Endothelial cell of umbilical vein (primary cell): ENCODE measurements around the gene IGFBP1. TPM values are rescaled to one million over a fixed set of nuclear protein-coding genes. Genes with fewer than 3 reads are reported as not detected.
"Not testable (repeated sequence)": the region's sequence is repeated elsewhere in the genome, so short reads cannot be mapped to it uniquely, and the experiment has no call there.

Experiments used
- Bru-seq: library from RNA; stranded (reverse); fragments of 400-500 nt; gene quantifications from one replicate; lab custom pipeline; 2021; lab: Mats Ljungman, UMichigan
- BruChase-seq, 2 experiments: library from RNA; stranded (reverse); fragments of 400-500 nt; gene quantifications; one replicate each; lab custom pipeline; 2021; lab: Mats Ljungman, UMichigan
- BruUV-seq: library from RNA; stranded (reverse); fragments of 400-500 nt; replicated peaks from 2 replicates; lab custom pipeline; 2021; lab: Mats Ljungman, UMichigan
- CTCF ChIA-PET: fragments of 300-600, 350-600 bp; sonication (Branson Sonifier 250); formaldehyde crosslinking; loops from one replicate; lab custom pipeline; 2021; ENCODE audit warnings: antibody characterized with exemption, inconsistent platforms; lab: Charles Lee
- POLR2A ChIA-PET: fragments of 300-600, 350-600 bp; sonication (Branson Sonifier 250); formaldehyde crosslinking; loops from one replicate; lab custom pipeline; 2021; ENCODE audit warnings: antibody characterized with exemption, inconsistent platforms; lab: Charles Lee
- DNase-seq: peaks from one replicate; pipeline ENCODE4 v3.0.0-alpha.2; 2011; ENCODE audit warnings: low read depth, low spot score
- FAIRE-seq: peaks from 2 replicates; lab custom pipeline; 2011; peaks lifted over from hg19 to GRCh38; lab: Jason Lieb, UNC
- H2AFZ ChIP-seq: 2 replicates; pipeline ENCODE4 v1.6.0; 2012; ENCODE audit warnings: low read depth, low read length, control low read depth, inconsistent platforms
- H3K27ac ChIP-seq: 2 replicates; pipeline ENCODE4 v1.5.1; 2011; ENCODE audit warnings: low read depth, mild to moderate bottlenecking, control low read depth, low read length, moderate library complexity; ENCODE audit not compliant: insufficient read depth
- H3K27me3 ChIP-seq, 2 experiments: 2 replicates each; pipeline versions ENCODE4 v1.6.0 to v1.6.1; 2011; ENCODE audit warnings: low read length in 2 of 2, mixed read lengths in 1 of 2; ENCODE audit not compliant: control insufficient read depth in 2 of 2, insufficient read depth in 2 of 2
- H3K36me3 ChIP-seq, 2 experiments: 2 replicates in 1 of 2; 3 replicates in 1 of 2; pipeline ENCODE4 v1.5.1; 2011; ENCODE audit warnings: low read length in 2 of 2, mild to moderate bottlenecking in 1 of 2, moderate library complexity in 1 of 2; ENCODE audit not compliant: control insufficient read depth in 2 of 2, insufficient read depth in 2 of 2; ENCODE audit errors: extremely low read depth in 1 of 2
- H3K4me1 ChIP-seq: 3 replicates; pipeline ENCODE4 v1.5.1; 2011; ENCODE audit warnings: mild to moderate bottlenecking, low read length; ENCODE audit not compliant: control insufficient read depth, insufficient read depth; ENCODE audit errors: extremely low read depth
- H3K4me2 ChIP-seq: 2 replicates; pipeline ENCODE4 v1.6.1; 2011; ENCODE audit warnings: low read length, control low read depth, mixed read lengths; ENCODE audit not compliant: insufficient read depth
- H3K4me3 ChIP-seq, 3 experiments: fragments of 200-600 bp in 1 of 3; sonication (generic), shearing (Covaris generic) in 1 of 3; replicated peaks in 1 of 3; 2 replicates each; pipeline ENCODE4 v1.5.1; 2011 to 2016; ENCODE audit warnings: control low read depth in 3 of 3, low read length in 3 of 3, mild to moderate bottlenecking in 2 of 3, inconsistent platforms in 1 of 3, low read depth in 1 of 3, moderate library complexity in 1 of 3; ENCODE audit not compliant: insufficient read depth in 1 of 3
- H3K79me2 ChIP-seq: 2 replicates; pipeline ENCODE4 v1.6.0; 2012; ENCODE audit warnings: low read length, inconsistent platforms; ENCODE audit not compliant: control insufficient read depth, insufficient read depth
- H3K9ac ChIP-seq: replicated peaks from 2 replicates; pipeline ENCODE3; 2011; ENCODE audit warnings: low read length, control low read depth; ENCODE audit not compliant: insufficient read depth; ENCODE audit errors: extremely low read depth
- H3K9me1 ChIP-seq: replicated peaks from 3 replicates; pipeline ENCODE4 v1.6.0; 2011; ENCODE audit warnings: mild to moderate bottlenecking, low read length; ENCODE audit not compliant: control insufficient read depth, insufficient read depth; ENCODE audit errors: extremely low read depth
- H3K9me3 ChIP-seq: replicated peaks from 2 replicates; pipeline ENCODE4 v1.5.1; 2012; ENCODE audit warnings: low read length, inconsistent platforms; ENCODE audit not compliant: control insufficient read depth, insufficient read depth
- H4K20me1 ChIP-seq: replicated peaks from 2 replicates; pipeline ENCODE3; 2011; ENCODE audit warnings: mild to moderate bottlenecking, low read length; ENCODE audit not compliant: control insufficient read depth, insufficient read depth; ENCODE audit errors: extremely low read depth
- EZH2 ChIP-seq: IDR thresholded peaks from 2 replicates; pipeline ENCODE4 v1.6.1; 2012; ENCODE audit warnings: borderline replicate concordance, low read depth, mild to moderate bottlenecking, moderate library complexity, low read length, inconsistent platforms; ENCODE audit not compliant: severe bottlenecking
- FOS ChIP-seq: IDR thresholded peaks from 2 replicates; pipeline ENCODE4 v1.6.1; 2011; ENCODE audit warnings: mild to moderate bottlenecking, low read length, moderate library complexity, borderline replicate concordance; ENCODE audit not compliant: insufficient read depth
- GATA2 ChIP-seq: IDR thresholded peaks from 2 replicates; pipeline ENCODE4 v1.7.0; 2011; ENCODE audit warnings: low read depth, mild to moderate bottlenecking, moderate library complexity, mixed read lengths, low read length; ENCODE audit not compliant: insufficient read length, insufficient read depth
- JUN ChIP-seq: IDR thresholded peaks from 2 replicates; pipeline ENCODE4 v1.6.1; 2011; ENCODE audit warnings: borderline replicate concordance, low read depth; ENCODE audit not compliant: insufficient read length, insufficient read depth
- MYC ChIP-seq: IDR thresholded peaks from one replicate; pipeline ENCODE4 v1.6.1; 2011; ENCODE audit warnings: mild to moderate bottlenecking, low read depth, low read length
- POLR2A ChIP-seq: IDR thresholded peaks from 2 replicates; pipeline ENCODE4 v1.6.1; 2012; ENCODE audit warnings: low read depth, mild to moderate bottlenecking, control low read depth, low read length
- POLR2AphosphoS5 ChIP-seq: IDR thresholded peaks from 2 replicates; pipeline ENCODE4 v1.6.1; 2012; ENCODE audit warnings: low read depth, mild to moderate bottlenecking, control low read depth, low read length, moderate library complexity; ENCODE audit not compliant: insufficient read depth
- dilution Hi-C: fragments of 300-500 bp; cut with MboI; formaldehyde crosslinking; loops from one replicate; pipeline ENCODE4 v1.15.0; 2019; ENCODE audit warnings: low sequenced_read_pairs; ENCODE audit not compliant: extremely low pct_ligation_motif_present
- intact Hi-C: fragments of 100-400 bp; cut with micrococcal nuclease; formaldehyde crosslinking; loops from one replicate; pipeline ENCODE4 v1.10.0; 2022
- long read RNA-seq: library from polyadenylated mRNA; stranded (forward); transcript quantifications from one replicate; pipeline ENCODE4 v2.0.0, GENCODE V29; 2021
- polyA minus RNA-seq, 3 experiments: library from RNA; depleted of rRNA, polyadenylated mRNA; stranded (reverse); fragments of >200 nt; gene quantifications; 1 replicate in 1 of 3; 2 replicates in 2 of 3; pipeline ENCODE4 v1.2.3, GENCODE V29; 2011
- polyA plus RNA-seq, 4 experiments: library from polyadenylated mRNA; depleted of rRNA in 3 of 4; stranded (reverse) in 3 of 4; unstranded in 1 of 4; fragments of >200 nt; gene quantifications; 2 replicates each; pipeline versions ENCODE4 v1.2.1 to v1.2.3, GENCODE V29; 2011 to 2012; ENCODE audit warnings: missing spikeins in 1 of 4
- total RNA-seq: library from RNA; stranded (reverse); gene quantifications from 2 replicates; pipeline ENCODE4 v1.2.3, GENCODE V29; 2021
- TF ChIP-seq, protein P1 (sequence below): IDR thresholded peaks from 2 replicates; pipeline ENCODE4 v1.6.1; 2011; ENCODE audit not compliant: insufficient read depth, insufficient read length
- TF ChIP-seq, protein P2 (sequence below), 2 donors: IDR thresholded peaks; 1 replicate in 1 of 2; 2 replicates in 1 of 2; pipeline ENCODE4 v1.5.1; 2011; ENCODE audit warnings: low read length in 2 of 2, mild to moderate bottlenecking in 2 of 2, moderate library complexity in 2 of 2, control low read depth in 1 of 2, inconsistent platforms in 1 of 2, low read depth in 1 of 2; ENCODE audit not compliant: insufficient read depth in 1 of 2; ENCODE audit errors: extremely low read depth in 1 of 2

IGFBP1 gene
- total RNA-seq, result 2.3 and 4.0 TPM in 2 replicates
- 0.56 and 0.57 TPM in 2 replicates for polyA plus RNA-seq
- 0.76 and 0.97 TPM in 2 replicates for polyA plus RNA-seq (2011; cell fraction: cytosol; rRNA removed)
- 1.2 TPM in 2 replicates for polyA plus RNA-seq (2011; cell fraction: nucleus; rRNA removed)
- 4.4 and 7.2 TPM in 2 replicates for polyA plus RNA-seq (2012)
- 0.27 TPM in 1 of 2 replicates, not detected in the other for polyA minus RNA-seq
- polyA minus RNA-seq (2011; cell fraction: cytosol; rRNA and poly(A)+ RNA removed), result not detected
- polyA minus RNA-seq (2011; cell fraction: nucleus; rRNA and poly(A)+ RNA removed), result 0.53 and 0.58 TPM in 2 replicates
- Bru-seq, nascent RNA, result percentile 43 among the genes with signal in this experiment
- BruChase-seq, experiment 1, labeled RNA remaining after a 6-hour chase, result percentile 45 among the genes with signal in this experiment
- BruChase-seq, experiment 2, labeled RNA remaining after a 2-hour chase, result percentile 38 among the genes with signal in this experiment
- long read RNA-seq, transcript IGFBP1-201 (4 exons, 1,653 nt), result major isoform, 7 of 8 reads
- long read RNA-seq, partial matches to known transcripts, result 0 of 8 reads
- long read RNA-seq, other reads (novel, unspliced or antisense), result 1 of 8 reads

DNA sequence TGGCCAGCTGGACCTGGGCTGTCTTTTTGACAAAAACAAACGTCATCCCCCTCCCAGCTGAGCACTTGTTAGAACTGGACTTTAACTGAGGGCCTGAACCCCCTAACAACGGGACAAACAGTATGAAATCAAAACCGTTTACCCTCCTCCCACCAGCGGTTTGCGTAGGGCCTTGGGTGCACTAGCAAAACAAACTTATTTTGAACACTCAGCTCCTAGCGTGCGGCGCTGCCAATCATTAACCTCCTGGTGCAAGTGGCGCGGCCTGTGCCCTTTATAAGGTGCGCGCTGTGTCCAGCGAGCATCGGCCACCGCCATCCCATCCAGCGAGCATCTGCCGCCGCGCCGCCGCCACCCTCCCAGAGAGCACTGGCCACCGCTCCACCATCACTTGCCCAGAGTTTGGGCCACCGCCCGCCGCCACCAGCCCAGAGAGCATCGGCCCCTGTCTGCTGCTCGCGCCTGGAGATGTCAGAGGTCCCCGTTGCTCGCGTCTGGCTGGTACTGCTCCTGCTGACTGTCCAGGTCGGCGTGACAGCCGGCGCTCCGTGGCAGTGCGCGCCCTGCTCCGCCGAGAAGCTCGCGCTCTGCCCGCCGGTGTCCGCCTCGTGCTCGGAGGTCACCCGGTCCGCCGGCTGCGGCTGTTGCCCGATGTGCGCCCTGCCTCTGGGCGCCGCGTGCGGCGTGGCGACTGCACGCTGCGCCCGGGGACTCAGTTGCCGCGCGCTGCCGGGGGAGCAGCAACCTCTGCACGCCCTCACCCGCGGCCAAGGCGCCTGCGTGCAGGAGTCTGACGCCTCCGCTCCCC lies at the start of gene IGFBP1:
Gene IGFBP1 (plus strand): TSS at position 304 of the 808 bp plus-strand sequence. CDS start 165 bp downstream, at position 469.
- Histone ChIP-seq H3K4me2 (peak within 1 kb of the TSS; percentile 80), H2AFZ (peak within 1 kb of the TSS; percentile 94), H3K4me1 (peaks cover 52% of the 10 kb centered on the region), H3K79me2 (no peaks in the 10 kb centered on the region), H3K36me3 (no peaks in the 10 kb centered on the region), H4K20me1 (no peaks in the 10 kb centered on the region), H3K9me3 (no peaks in the 10 kb centered on the region), H3K27me3 (no peaks in the 10 kb centered on the region), H3K4me3 (peak within 1 kb of the TSS in 2 of 3 experiments; percentile 14 to 43), H3K27ac (peak within 1 kb of the TSS; percentile 85), H3K9ac (peak within 1 kb of the TSS; percentile 59), H3K9me1 (no peaks in the 10 kb centered on the region)
- DNase-seq, result peak; percentile 38
- dilution Hi-C loops (no loop called here), intact Hi-C loops (no loop called here)
- TF ChIP-seq, protein P1, sequence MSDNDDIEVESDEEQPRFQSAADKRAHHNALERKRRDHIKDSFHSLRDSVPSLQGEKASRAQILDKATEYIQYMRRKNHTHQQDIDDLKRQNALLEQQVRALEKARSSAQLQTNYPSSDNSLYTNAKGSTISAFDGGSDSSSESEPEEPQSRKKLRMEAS, result no peak
- TF ChIP-seq FOS (no peak), POLR2A (no peak), GATA2 (no peak), EZH2 (no peak), POLR2AphosphoS5 (no peak), MYC (no peak), JUN (no peak)
- TF ChIP-seq, protein P2, sequence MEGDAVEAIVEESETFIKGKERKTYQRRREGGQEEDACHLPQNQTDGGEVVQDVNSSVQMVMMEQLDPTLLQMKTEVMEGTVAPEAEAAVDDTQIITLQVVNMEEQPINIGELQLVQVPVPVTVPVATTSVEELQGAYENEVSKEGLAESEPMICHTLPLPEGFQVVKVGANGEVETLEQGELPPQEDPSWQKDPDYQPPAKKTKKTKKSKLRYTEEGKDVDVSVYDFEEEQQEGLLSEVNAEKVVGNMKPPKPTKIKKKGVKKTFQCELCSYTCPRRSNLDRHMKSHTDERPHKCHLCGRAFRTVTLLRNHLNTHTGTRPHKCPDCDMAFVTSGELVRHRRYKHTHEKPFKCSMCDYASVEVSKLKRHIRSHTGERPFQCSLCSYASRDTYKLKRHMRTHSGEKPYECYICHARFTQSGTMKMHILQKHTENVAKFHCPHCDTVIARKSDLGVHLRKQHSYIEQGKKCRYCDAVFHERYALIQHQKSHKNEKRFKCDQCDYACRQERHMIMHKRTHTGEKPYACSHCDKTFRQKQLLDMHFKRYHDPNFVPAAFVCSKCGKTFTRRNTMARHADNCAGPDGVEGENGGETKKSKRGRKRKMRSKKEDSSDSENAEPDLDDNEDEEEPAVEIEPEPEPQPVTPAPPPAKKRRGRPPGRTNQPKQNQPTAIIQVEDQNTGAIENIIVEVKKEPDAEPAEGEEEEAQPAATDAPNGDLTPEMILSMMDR (IDR thresholded peaks at IDR 0.05; ENCODE audit: extremely low read depth in 1 of 2, insufficient read depth in 1 of 2, low read depth in 1 of 2, low read length in 2 of 2), result no peak
- POLR2A ChIA-PET, result no interaction called here
- CTCF ChIA-PET, result interaction anchor here (1.0 to 6.1 kb wide), 6 partner anchors 11 to 1366 kb away, joined by 4 to 100 read pairs (median 6); partner anchors contain the start of gene IGFBP3
- FAIRE-seq, result no peak
- no TSS peak for BruUV-seq

DNA sequence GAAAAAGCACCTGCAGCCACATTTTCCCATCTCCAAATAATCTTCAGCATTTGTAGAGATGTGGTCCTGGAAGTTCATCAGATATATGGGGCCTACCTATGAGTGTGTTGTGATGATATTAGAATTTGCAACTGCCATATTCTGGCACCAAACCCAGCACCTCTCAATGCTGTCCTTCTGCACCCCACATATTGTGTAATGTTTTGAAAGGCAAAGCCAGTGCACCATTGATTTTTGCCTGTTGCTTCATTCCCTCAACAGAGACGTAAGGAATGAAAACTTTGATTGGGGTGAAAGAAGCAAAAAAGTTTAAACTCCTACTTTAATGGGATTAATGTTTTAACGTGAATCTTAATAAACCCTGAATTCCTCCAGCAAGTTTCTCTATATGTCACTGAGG lies 49.4 kb upstream of the IGFBP1 start:
- H3K9ac ChIP-seq, H3K4me2 ChIP-seq, H3K4me1 ChIP-seq, H2AFZ ChIP-seq, CTCF ChIA-PET, H3K27ac ChIP-seq, H3K79me2 ChIP-seq, H3K36me3 ChIP-seq, FAIRE-seq, BruUV-seq, H3K9me3 ChIP-seq, intact Hi-C loops, DNase-seq, dilution Hi-C loops, H3K4me3 ChIP-seq, H4K20me1 ChIP-seq, POLR2A ChIA-PET, H3K9me1 ChIP-seq, H3K27me3 ChIP-seq: not testable (repeated sequence)
